Astrocyte of the cerebellum (primary cell): ENCODE data around the gene AGXT.

Experiments
- DNase-seq: peaks from one replicate; pipeline ENCODE4 v3.0.0-alpha.2; 2011; ENCODE audit warnings: low read depth
- H3K4me3 ChIP-seq: 2 replicates; pipeline ENCODE4 v1.5.1; 2011; ENCODE audit warnings: mild to moderate bottlenecking, low read depth, low read length, moderate library complexity
- in situ Hi-C: cut with HindIII; loops from 2 replicates; pipeline ENCODE4 v1.10.0; 2017; ENCODE audit warnings: low sequenced_read_pairs
- TF ChIP-seq, protein P1 (sequence below): IDR thresholded peaks from 2 replicates; pipeline ENCODE4 v1.5.1; 2012; ENCODE audit warnings: low read length, low read depth, moderate library complexity, mild to moderate bottlenecking; ENCODE audit errors: missing control alignments

Gene AGXT

DNA sequence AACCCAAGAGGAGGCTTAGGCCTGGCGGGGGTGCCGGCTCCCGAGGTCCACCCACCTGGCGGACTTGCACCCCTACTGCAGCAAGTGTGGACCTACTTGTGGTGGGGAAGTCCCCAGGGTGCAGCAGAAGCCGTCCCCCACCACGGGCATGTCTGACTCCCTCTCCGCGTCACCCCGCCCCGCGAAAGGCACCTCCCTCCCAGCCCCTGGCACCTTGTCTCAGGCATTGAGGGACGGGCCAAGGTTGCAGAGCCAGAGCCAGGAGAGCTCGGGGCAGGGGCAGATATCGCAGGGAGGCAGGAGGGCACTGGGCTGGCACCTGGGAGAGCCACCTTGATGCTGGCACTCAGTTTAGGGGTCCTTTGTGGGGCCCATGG, 56.6 kb downstream of the AGXT start:
- no peak for DNase-seq
- in situ Hi-C loops: loop anchor here (25.0 kb wide), 1 partner anchor 162 kb away; no protein-coding TSS in a partner anchor
- TF ChIP-seq, protein P1, sequence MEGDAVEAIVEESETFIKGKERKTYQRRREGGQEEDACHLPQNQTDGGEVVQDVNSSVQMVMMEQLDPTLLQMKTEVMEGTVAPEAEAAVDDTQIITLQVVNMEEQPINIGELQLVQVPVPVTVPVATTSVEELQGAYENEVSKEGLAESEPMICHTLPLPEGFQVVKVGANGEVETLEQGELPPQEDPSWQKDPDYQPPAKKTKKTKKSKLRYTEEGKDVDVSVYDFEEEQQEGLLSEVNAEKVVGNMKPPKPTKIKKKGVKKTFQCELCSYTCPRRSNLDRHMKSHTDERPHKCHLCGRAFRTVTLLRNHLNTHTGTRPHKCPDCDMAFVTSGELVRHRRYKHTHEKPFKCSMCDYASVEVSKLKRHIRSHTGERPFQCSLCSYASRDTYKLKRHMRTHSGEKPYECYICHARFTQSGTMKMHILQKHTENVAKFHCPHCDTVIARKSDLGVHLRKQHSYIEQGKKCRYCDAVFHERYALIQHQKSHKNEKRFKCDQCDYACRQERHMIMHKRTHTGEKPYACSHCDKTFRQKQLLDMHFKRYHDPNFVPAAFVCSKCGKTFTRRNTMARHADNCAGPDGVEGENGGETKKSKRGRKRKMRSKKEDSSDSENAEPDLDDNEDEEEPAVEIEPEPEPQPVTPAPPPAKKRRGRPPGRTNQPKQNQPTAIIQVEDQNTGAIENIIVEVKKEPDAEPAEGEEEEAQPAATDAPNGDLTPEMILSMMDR: no peak
- H3K4me3 ChIP-seq: no peak overlapping the region

DNA sequence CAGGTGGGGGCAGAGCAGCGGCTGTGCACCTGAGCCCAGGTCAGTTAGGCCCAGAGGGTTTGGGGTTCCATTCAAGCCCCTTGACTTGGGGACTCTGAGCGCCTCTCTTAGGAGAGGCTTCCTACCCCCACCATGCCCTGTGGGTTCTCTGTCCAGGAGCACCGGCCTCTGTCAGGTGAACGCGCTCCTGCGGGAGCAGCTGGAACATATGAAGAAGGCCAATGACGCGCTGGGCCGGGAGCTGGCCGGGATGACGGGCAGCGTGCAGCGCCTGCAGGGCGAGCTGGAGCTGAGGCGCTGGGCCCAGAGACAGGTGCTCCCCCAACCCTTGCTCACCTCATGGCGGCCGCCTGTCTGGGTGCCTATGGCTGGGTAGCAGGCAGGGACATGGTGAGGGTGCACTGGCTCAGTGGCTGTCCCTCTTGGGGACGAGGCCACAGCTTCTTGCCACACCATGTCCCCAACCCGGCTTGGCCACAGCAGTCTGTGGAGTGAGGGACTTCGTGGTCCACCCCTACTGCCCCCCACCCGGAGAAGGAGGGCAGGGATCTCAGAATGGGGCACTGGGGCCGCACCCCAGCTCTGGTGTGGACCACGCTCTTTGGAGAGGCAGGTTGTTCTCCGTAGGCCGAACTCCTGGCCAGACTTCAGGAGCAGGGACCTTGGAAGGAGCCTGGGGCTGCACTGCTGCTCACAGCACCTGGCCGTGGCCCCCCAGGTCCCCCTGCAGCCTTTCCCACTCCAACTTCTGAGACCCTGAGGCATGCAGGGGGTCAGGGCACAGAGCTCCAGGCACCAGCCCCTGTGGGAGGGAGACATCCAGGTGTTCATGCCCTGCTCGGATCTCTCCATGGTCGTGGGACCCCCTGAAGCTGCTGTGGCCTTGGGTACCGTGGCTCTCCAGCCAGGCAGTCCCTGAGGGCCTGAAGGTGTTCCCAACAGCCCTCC, 57.2 kb downstream of the AGXT start:
- no peak overlapping the region for H3K4me3 ChIP-seq
- in situ Hi-C loops: loop anchor here (25.0 kb wide), 1 partner anchor 161 kb away; no protein-coding TSS in a partner anchor
- no peak for DNase-seq
- TF ChIP-seq, protein P1: no peak

DNA sequence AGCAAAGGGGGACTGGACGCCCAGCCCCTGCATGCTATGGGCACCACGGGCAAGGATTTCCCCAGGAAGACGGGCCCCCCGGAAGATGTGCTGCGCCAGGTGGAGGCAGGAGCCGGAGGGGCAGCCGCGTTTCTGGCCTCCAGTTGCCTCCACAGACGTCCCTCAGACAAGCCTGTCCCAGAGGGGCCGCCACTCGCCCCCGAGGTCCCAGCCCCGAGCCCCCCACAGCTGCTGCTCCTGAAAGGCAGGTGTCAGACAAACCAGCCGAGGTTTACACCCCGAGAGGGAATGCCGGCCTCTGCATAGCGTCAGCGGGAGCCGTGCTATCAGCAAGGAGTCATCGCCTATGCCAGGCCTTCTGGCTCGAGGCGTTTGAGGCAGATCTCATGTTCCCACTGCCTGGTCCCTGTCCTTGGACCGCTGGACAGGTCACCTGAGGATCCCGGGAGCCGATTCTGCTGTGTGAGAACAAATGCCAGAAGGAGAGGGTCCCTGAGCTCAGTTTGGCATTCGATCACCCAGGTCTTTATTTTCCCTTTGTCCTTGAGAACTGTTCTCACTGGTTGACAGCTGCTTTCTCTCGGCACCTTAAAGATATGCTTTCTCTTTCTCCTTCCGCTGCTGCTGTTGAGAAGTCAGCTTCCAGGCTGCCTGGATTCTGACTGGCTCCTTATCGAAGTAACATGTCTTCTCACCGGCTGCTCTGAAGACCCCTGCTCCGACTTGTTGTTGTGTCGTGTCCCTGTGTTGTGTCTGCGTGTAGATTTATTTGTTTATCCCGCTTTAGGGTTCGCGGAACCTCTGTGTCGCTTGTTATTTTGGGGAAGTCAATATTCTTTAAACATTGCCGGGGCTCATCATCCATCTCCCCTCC, 58.1 kb downstream of the AGXT start:
- in situ Hi-C loops: loop anchor here (25.0 kb wide), 1 partner anchor 161 kb away; no protein-coding TSS in a partner anchor
- H3K4me3 ChIP-seq: no peak overlapping the region
- DNase-seq: no peak
- TF ChIP-seq, protein P1: no peak

DNA sequence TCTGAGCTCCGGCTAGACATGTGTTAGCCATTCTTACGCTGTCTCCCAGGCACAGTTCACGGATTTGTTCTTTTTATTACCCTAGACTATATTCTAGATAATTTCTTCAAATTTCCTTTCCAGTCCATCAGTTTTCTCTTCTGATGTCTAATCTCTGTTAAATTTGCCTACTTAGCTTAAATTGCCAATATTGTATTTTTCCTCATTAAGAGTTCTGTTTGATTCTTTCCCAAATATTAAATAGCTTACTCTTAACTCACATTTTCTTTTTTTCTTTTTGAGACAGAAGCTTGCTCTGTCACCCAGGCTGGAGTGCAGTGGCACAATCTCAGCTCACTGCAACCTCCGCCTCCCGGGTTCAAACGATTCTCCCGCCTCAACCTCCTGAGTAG, 58.8 kb downstream of the AGXT start:
- DNase-seq: no peak
- TF ChIP-seq, protein P1: no peak
- in situ Hi-C loops: loop anchor here (25.0 kb wide), 1 partner anchor 160 kb away; no protein-coding TSS in a partner anchor
- no peak overlapping the region for H3K4me3 ChIP-seq

DNA sequence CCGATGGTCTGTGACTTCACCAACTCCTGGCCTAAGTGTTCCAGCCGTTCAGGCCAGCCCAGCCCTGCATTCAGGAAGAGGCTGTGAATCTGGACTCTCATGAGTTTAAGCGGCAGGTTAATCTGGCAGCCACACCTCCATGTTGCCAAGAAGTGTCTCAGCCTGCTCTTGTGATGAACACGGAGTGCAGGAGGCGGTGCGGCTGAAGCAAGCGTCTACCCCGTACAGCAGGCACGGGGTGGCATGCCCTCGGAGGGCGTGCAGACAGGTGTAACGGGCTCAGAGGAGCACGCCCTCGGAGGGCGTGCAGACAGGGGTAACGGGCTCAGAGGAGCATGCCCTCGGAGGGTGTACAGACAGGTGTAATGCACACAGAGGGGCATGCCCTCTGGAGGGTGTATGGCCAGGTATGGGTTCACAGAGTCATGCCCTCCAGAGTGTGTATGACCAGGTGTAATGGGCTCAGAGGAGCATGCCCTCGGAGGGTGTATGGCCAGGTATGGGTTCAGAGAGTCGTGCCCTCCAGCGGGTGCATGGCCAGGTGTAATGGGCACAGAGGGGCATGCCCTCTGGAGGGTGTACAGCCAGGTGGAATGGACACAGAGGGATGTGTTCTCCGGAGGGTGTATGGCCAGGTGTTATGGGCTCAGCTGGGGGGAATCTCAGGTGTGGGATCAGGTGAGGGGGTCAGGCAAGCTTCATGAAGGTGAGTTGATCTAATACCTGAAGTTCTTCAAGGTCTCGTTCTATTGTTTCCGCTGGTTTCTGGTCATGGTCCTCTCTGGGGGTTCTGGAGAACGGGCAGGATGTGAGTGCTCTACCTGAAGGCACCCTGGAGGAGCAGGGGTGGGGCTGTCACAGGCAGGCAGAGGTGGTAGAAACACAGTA, 60.1 kb downstream of the AGXT start:
- TF ChIP-seq, protein P1: no peak

More for the DNA sequence above, 60.1 kb downstream of the AGXT start:
- in situ Hi-C loops: loop anchor here (25.0 kb wide), 1 partner anchor 159 kb away; no protein-coding TSS in a partner anchor
- DNase-seq: no peak
- H3K4me3 ChIP-seq: no peak overlapping the region
